Measurements from ENCODE around the gene UTP18. TPM values are rescaled to one million over a fixed set of nuclear protein-coding genes. Genes with fewer than 3 reads are reported as not detected.

The UTP18 gene
- 96.3 TPM for total RNA-seq (2021; ENCODE audit: unreplicated experiment)
- polyA plus RNA-seq (2012; ENCODE audit: insufficient read length), result 52.7 TPM
- percentile 96 among the genes with signal in this experiment for Bru-seq, nascent RNA
- percentile 92 among the genes with signal in this experiment for BruChase-seq, experiment 1, labeled RNA remaining after a 2-hour chase
- percentile 93 among the genes with signal in this experiment for BruChase-seq, experiment 2, labeled RNA remaining after a 6-hour chase
- long read RNA-seq, transcript UTP18-201 (14 exons, 1,894 nt), result major isoform, 225 of 285 reads
- long read RNA-seq, partial matches to known transcripts, result 53 of 285 reads
- long read RNA-seq, other reads (novel, unspliced or antisense), result 7 of 285 reads

GRCh38 chr17:51260237-51261023 lies at the start of gene UTP18:
TSS of gene UTP18 (plus strand) at chr17:51260546. CDS start at chr17:51260585, 39 bp downstream.
- no TSS peak for BruUV-seq (replicated peaks)
- ATAC-seq (peak; percentile 90), DNase-seq (ENCODE audit: low read depth, low spot score) (peak; percentile 85)
- in situ Hi-C loops (cut with HindIII; ENCODE audit: low pct_unique_long_range_greater_than_20kb, low sequenced_read_pairs) (no loop called here), intact Hi-C loops (cut with micrococcal nuclease; ENCODE audit: unreplicated experiment) (no loop called here)
- TF ChIP-seq POLR2AphosphoS5 (IDR thresholded peaks at IDR 0.05; ENCODE audit: low read depth, low read length) (peak; percentile 56), TCF7L2 (IDR thresholded peaks at IDR 0.05; ENCODE audit: low read depth, low read length) (peak; percentile 41; the same call in 1 of the 2 replicates), REST (IDR thresholded peaks at IDR 0.05; ENCODE audit: insufficient read depth in 1 of 2, low read depth in 2 of 2, low read length in 1 of 2) (no peak), CTCF (IDR thresholded peaks at IDR 0.05) (no peak), SIN3A (IDR thresholded peaks at IDR 0.05; ENCODE audit: borderline replicate concordance, insufficient read depth, low read depth, low read length) (peak; percentile 72)
- Histone ChIP-seq H3K9me3 (ENCODE audit: control insufficient read depth, insufficient read depth, low read depth, low read length) (no peaks in the 10 kb centered on the region), H3K36me3 (ENCODE audit: control insufficient read depth, insufficient read depth, low read length) (peaks cover 28% of the 10 kb centered on the region), H3K4me3 (ENCODE audit: low read depth in 2 of 2, low read length in 2 of 2) (peak within 1 kb of the TSS; percentile 89 to 97), H3K27me3 (ENCODE audit: control insufficient read depth, insufficient read depth, low read length) (no peaks in the 10 kb centered on the region), H3K4me1 (ENCODE audit: control insufficient read depth, insufficient read depth, low read length) (peaks cover 43% of the 10 kb centered on the region), H3K27ac (ENCODE audit: low read length) (peak within 1 kb of the TSS; percentile 99)
- ChIA-PET POLR2A (interaction anchor here (0.5 kb wide), 1 partner anchor 13 kb away, joined by 4 read pairs; no protein-coding TSS in a partner anchor), CTCF (no interaction called here)

GRCh38 chr17:51214920-51215319 lies 45.4 kb upstream of the UTP18 start:
- H3K9me3 ChIP-seq (ENCODE audit: control insufficient read depth, insufficient read depth, low read depth, low read length), result no peaks in the 10 kb centered on the region
- no peaks in the 10 kb centered on the region for H3K27me3 ChIP-seq (ENCODE audit: control insufficient read depth, insufficient read depth, low read length)
- peaks cover 27% of the 10 kb centered on the region for H3K36me3 ChIP-seq (ENCODE audit: control insufficient read depth, insufficient read depth, low read length)
- intact Hi-C loops (cut with micrococcal nuclease; ENCODE audit: unreplicated experiment), result no loop called here
- DNase-seq (ENCODE audit: low read depth, low spot score) (no peak), ATAC-seq (no peak)
- no peak overlapping the region for H3K4me3 ChIP-seq (ENCODE audit: low read depth in 2 of 2, low read length in 2 of 2)
- BruUV-seq (replicated peaks), result no TSS peak
- ChIA-PET CTCF (interaction anchor here (0.6 kb wide), 1 partner anchor 49 kb away, joined by 3 read pairs; no protein-coding TSS in a partner anchor), POLR2A (no interaction called here)
- no peak overlapping the region for H3K27ac ChIP-seq (ENCODE audit: low read length)
- no peak for TF ChIP-seq REST (IDR thresholded peaks at IDR 0.05; ENCODE audit: insufficient read depth in 1 of 2, low read depth in 2 of 2, low read length in 1 of 2)
- TF ChIP-seq POLR2AphosphoS5 (IDR thresholded peaks at IDR 0.05; ENCODE audit: low read depth, low read length), result no peak
- no peak for TF ChIP-seq SIN3A (IDR thresholded peaks at IDR 0.05; ENCODE audit: borderline replicate concordance, insufficient read depth, low read depth, low read length)
- TF ChIP-seq TCF7L2 (IDR thresholded peaks at IDR 0.05; ENCODE audit: low read depth, low read length), result no peak
- TF ChIP-seq CTCF (IDR thresholded peaks at IDR 0.05), result no peak
- no peaks in the 10 kb centered on the region for H3K4me1 ChIP-seq (ENCODE audit: control insufficient read depth, insufficient read depth, low read length)
- in situ Hi-C loops (cut with HindIII; ENCODE audit: low pct_unique_long_range_greater_than_20kb, low sequenced_read_pairs), result no loop called here

Measured in Panc1 (cell line).